Kidney (tissue), 14 donors: Measurements from ENCODE around the gene GADD45B. TPM values are rescaled to one million over a fixed set of nuclear protein-coding genes. Genes with fewer than 3 reads are reported as not detected.

ENCODE experiments used
- DNase-seq, 5 donors: peaks; one replicate each; pipeline ENCODE4 v3.0.0-alpha.2; 2013 to 2020
- FAIRE-seq: peaks from 2 replicates; lab custom pipeline; 2012; peaks lifted over from hg19 to GRCh38; lab: Jason Lieb, UNC
- H3K27ac ChIP-seq, 2 donors: one replicate each; pipeline ENCODE4 v1.7.0; 2013; ENCODE audit warnings: low read depth in 2 of 2, low read length in 2 of 2, inconsistent platforms in 1 of 2
- H3K27me3 ChIP-seq: one replicate; pipeline ENCODE4 v1.7.1; 2013; ENCODE audit warnings: low read length, inconsistent platforms; ENCODE audit not compliant: control insufficient read depth, insufficient read depth
- H3K36me3 ChIP-seq, 3 donors: one replicate each; pipeline versions ENCODE4 v1.7.0 to v1.7.1; 2013; ENCODE audit warnings: low read length in 3 of 3, control low read depth in 1 of 3, inconsistent platforms in 1 of 3; ENCODE audit not compliant: insufficient read depth in 3 of 3, control insufficient read depth in 2 of 3
- H3K4me1 ChIP-seq, 3 donors: one replicate each; pipeline versions ENCODE4 v1.7.0 to v1.7.1; 2013; ENCODE audit warnings: low read length in 3 of 3, inconsistent platforms in 1 of 3, low read depth in 1 of 3; ENCODE audit not compliant: control insufficient read depth in 2 of 3, insufficient read depth in 2 of 3
- H3K4me3 ChIP-seq, 3 donors: one replicate each; pipeline versions ENCODE4 v1.7.0 to v1.8.1; 2013; ENCODE audit warnings: low read length in 3 of 3, control low read depth in 1 of 3, inconsistent platforms in 1 of 3
- H3K9ac ChIP-seq, 3 donors: one replicate each; pipeline versions ENCODE4 v1.7.0 to v1.7.1; 2013; ENCODE audit warnings: low read length in 3 of 3, control low read depth in 1 of 3, inconsistent platforms in 1 of 3
- H3K9me3 ChIP-seq, 3 donors: one replicate each; pipeline versions ENCODE4 v1.7.0 to v1.7.1; 2013; ENCODE audit warnings: low read length in 3 of 3, control low read depth in 1 of 3, inconsistent platforms in 1 of 3; ENCODE audit not compliant: control insufficient read depth in 2 of 3, insufficient read depth in 1 of 3
- CTCF ChIP-seq: IDR thresholded peaks from 3 replicates; pipeline ENCODE4 v1.5.1; 2012; ENCODE audit warnings: mild to moderate bottlenecking, moderate library complexity, borderline replicate concordance; ENCODE audit not compliant: insufficient read depth; ENCODE audit errors: extremely low read depth
- intact Hi-C: fragments of 100-400 bp; cut with DNase I; formaldehyde crosslinking; loops from one replicate; pipeline ENCODE4 v1.11.1; 2022
- polyA plus RNA-seq: library from polyadenylated mRNA; stranded (reverse); fragments of 350-450 nt; fragmentation: Illumina TruSeq; extraction: RNeasy Lipid Tissue Mini Kit (QIAGEN cat#74804); gene quantifications from one replicate; pipeline ENCODE4 v1.2.3, GENCODE V29; 2014; ENCODE audit warnings: low read depth, low replicate concordance; ENCODE audit not compliant: insufficient read depth
- total RNA-seq: library from RNA; stranded (reverse); fragmentation: NEBNext Ultra II Directional; extraction: Animal tissue kit (Norgen Biotek cat#: 25700); gene quantifications from one replicate; pipeline ENCODE4 v1.2.1, GENCODE V29; 2021
- donor health status: control.
- donor health status: control.
- donor health status: control.
- donor health status: control.
- donor health status: control.
- donor health status: DM: yes; HTN: yes; CAD: no.
- donor health status: Normal renal cell carcinoma (clear cell type).

GADD45B gene
- total and polyA plus RNA-seq, 2 donors from 2014 or later, result 88.5 to 149 TPM

- H3K9me3 ChIP-seq, result no peaks in the 10 kb centered on the region
- no peak for TF ChIP-seq CTCF
- intact Hi-C loops, result no loop called here
- H3K27ac ChIP-seq, result no peak overlapping the region
- H3K4me1 ChIP-seq, result peaks cover 0 to 6% (median 2%) of the 10 kb centered on the region in 3 donors
- FAIRE-seq (no peak), DNase-seq (no peak)
- H3K4me3 ChIP-seq, result no peak overlapping the region
- no peaks in the 10 kb centered on the region for H3K27me3 ChIP-seq
- H3K9ac ChIP-seq, result no peak overlapping the region
- H3K36me3 ChIP-seq, result no peaks in the 10 kb centered on the region
These were observed 22.4 kb upstream of the GADD45B start for GRCh38 chr19:2453431-2454025.

GRCh38 chr19:2454199-2454961 lies 21.5 kb upstream of the GADD45B start:
- Histone ChIP-seq H3K27ac (no peak overlapping the region), H3K36me3 (no peaks in the 10 kb centered on the region), H3K4me3 (no peak overlapping the region), H3K9me3 (no peaks in the 10 kb centered on the region), H3K4me1 (peaks cover 0 to 6% (median 2%) of the 10 kb centered on the region in 3 donors), H3K27me3 (no peaks in the 10 kb centered on the region), H3K9ac (no peak overlapping the region)
- TF ChIP-seq CTCF, result no peak
- DNase-seq, result no peak
- FAIRE-seq, result no peak
- intact Hi-C loops, result no loop called here

GRCh38 chr19:2454962-2455850 lies 20.7 kb upstream of the GADD45B start:
- no peaks in the 10 kb centered on the region for H3K27me3 ChIP-seq
- H3K4me1 ChIP-seq, result peaks cover 0 to 6% (median 2%) of the 10 kb centered on the region in 3 donors
- TF ChIP-seq CTCF, result no peak
- DNase-seq (peak in 1 of 5 donors; percentile 60), FAIRE-seq (no peak)
- H3K9ac ChIP-seq, result peak overlapping the region in 1 of 3 donors; percentile 71
- peak overlapping the region in 2 of 3 donors; percentile 3 to 75 for H3K4me3 ChIP-seq
- H3K27ac ChIP-seq, result no peak overlapping the region
- no peaks in the 10 kb centered on the region for H3K9me3 ChIP-seq
- intact Hi-C loops, result no loop called here
- H3K36me3 ChIP-seq, result no peaks in the 10 kb centered on the region
